Inferior parietal cortex (tissue), 1 donor: ENCODE results near the gene CEP162.
"Not testable (repeated sequence)": the region's sequence is repeated elsewhere in the genome, so short reads cannot be mapped to it uniquely, and the experiment has no call there.

ENCODE experiments used
- DNase-seq: peaks from one replicate; pipeline ENCODE4 v3.0.0-alpha.2; 2016; ENCODE audit errors: extremely low spot score

Gene CEP162

DNA sequence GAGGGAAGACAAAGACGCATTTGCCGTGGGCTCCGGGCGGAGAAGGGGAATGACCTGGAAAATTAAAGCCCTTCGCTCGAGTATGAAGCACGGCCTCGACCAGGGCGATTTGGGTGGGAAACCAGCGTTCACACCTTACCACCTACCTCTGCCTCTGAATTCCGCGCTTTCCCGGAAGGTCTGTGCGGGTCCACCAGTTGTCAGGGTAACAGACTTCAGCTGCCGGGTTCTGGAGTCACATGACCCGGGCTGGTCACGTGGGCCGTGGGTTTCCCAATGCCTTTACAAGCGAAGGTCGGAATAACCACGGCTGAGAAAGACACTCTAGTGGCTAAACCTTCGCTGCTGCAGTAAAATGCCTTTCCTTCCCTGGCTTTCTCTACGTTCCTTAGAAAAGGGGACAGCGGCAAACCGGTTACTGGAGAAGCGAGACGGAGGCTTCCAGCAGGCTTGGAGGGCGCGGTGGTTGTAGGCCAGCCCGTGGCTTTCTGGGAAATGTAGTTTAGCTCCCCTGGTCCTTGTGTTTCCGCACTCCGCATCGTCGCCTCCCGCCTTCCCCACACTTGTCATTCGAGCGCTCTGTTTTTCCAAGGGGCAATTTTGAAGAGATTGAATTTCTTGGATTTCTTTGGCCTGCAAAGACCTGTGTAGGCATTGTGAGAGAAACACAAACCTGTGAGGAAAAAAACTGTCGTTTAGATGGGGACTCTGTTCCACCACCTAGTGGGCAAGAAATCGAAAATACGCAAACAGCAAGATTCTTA lies at the start of gene CEP162:
Gene CEP162 (minus strand): TSS at position 210 of the 764 bp plus-strand sequence. CDS start 1,250 bp downstream, outside the sequence.
- peak; percentile 97 for DNase-seq

DNA sequence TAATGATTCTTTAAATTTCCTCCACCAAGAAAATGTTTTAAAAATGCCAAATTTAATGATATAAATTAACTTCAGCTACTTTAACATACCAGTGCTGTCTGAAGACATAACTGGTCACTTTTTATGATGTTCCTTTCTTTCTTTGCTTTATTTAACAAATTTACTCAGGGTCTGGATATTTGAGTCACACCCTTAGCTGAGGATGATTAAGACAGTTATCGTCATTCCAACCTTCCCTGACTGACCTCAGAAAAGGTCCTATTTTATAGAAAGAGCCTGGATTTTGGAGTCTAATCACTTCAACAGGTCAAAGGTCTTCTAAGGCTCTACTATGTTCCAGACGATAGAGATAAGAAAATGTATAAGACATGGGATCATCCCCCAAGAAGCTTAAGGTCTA lies 47.4 kb upstream of the CEP162 start:
- DNase-seq: no peak

- DNase-seq: peak; percentile 22
These were observed 45.8 kb upstream of the CEP162 start for GRCh38 chr6:84273048-84273809.

DNA sequence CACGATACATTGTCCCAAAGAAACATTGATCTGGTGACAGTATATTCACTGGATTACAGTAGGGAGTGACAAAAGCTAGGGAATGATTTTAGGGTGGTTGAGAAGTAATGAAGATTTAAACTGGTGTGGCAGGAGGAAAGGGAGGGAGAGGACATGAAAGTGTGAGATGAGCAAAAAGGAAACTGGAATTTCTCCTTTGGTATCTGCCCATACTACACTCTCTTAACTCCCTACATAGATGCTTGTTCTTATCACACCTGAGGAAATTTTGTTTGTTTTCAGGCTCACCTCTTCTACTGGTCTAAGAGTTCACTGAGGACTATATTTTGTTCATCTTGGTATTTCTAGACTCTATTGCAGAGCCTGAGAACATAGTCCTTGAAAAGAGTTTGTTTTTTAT lies 44.9 kb upstream of the CEP162 start:
- DNase-seq: no peak

GRCh38 chr6:84271061-84271716 lies 43.7 kb upstream of the CEP162 start:
- no peak for DNase-seq

DNA sequence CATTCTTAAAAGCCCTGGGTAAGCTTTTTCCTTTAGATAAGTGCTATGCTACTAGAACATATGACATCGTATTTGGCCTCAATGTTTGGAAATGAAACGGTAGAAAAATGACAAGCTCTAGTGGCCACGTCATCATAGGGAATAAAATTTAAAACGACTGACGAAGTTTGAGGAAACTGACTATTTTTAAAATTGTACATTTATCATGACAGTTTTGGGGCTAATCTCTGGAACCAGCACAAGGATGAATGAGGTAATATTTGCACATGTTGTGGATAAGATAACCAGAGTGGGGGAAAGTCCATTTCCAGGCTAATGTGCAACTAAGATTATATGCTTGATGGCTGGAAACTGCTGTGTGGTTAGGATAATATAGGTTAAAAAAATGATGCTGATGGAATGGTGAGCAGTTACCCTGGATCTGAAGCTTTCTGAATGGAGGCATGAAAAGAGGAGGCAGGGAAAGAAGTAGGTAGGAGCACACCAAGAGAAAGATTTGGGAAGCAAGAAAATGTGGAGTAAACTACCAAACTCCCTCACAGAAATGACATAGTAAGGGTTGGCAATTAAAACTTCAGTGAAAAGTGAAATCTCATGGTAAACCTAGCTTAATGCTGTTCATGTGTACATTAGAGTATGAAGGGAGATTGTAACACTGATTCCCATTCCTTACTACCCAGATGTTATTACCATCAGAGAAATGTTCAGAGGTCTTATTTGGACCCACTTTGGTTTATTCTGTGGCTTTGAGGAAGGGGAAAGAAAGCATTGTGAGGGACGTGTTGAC lies 42.7 kb upstream of the CEP162 start:
- peak; percentile 21 for DNase-seq

- no peak for DNase-seq
These were observed 41.3 kb upstream of the CEP162 start for GRCh38 chr6:84268781-84269180.

GRCh38 chr6:84263557-84263956 lies 36.1 kb upstream of the CEP162 start:
- DNase-seq: no peak

DNA sequence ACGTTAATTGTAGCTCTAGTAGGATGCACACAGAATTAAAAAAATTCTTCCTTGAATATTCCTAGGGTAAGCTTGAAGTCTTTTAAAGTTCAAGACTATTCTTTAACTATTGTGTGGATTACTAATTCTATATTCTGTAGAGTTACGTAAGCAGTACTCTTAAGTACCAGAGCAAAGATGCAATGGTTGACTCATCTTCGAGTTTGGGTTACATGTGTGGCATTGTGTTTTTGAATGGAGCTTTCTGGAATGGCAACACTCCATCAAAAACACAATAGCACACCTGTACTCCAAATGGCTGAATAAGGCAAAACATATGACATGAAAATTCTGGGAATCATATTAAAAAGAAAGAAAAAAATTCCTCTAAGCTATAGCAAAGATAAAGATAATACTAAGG lies 33.5 kb upstream of the CEP162 start:
- DNase-seq: no peak

DNA sequence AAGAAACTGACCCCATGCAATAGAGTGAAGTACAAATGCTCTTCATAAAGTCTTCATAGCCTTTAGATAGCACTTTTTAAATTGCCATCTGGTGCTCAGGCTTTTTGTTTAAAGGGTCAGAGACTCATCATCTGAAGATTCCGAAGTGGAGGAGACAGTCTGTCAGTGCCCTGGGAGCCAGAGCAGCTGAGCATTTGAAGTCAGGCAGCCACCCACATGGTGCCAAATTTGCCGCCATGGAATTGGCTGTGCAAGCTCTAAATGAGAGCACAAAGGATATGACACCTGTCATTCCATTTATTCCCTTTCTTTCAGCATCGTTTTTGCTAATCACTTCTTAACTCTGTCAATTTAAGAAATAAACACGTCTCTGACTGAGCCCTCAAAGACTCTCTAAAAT lies 32.8 kb upstream of the CEP162 start:
- DNase-seq: no peak

GRCh38 chr6:84258866-84259265 lies 31.4 kb upstream of the CEP162 start:
- DNase-seq: no peak

- DNase-seq: no peak
These were observed 30.8 kb upstream of the CEP162 start for GRCh38 chr6:84258268-84258667.

- DNase-seq: no peak
These were observed 28.2 kb upstream of the CEP162 start for GRCh38 chr6:84255641-84256040.

GRCh38 chr6:84253380-84253779 lies 25.9 kb upstream of the CEP162 start:
- DNase-seq: no peak

GRCh38 chr6:84251891-84252539 lies 24.6 kb upstream of the CEP162 start:
- DNase-seq: no peak

- no peak for DNase-seq
These were observed 22.3 kb upstream of the CEP162 start for GRCh38 chr6:84249724-84250123.

GRCh38 chr6:84244416-84245081 lies 17.1 kb upstream of the CEP162 start:
- not testable (repeated sequence) for DNase-seq

DNA sequence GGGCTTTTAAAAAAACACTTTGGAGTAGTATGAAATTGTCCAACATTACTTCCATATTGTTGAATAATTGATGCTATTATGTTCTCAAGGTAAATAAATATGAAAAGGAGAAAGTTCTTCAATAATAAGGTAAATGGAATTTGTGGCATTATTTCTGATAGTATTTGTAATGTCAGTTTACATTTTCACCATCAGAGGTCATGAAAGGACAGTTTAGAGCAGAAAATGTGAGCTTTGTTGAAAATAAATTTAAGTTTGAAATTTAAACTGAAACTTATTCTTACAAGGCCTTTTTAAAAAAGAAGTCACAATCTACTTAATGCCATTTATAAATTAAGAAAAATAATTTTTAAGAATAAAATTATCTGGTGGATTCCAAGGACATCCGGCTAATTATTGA lies 15.8 kb upstream of the CEP162 start:
- DNase-seq: no peak

- DNase-seq: no peak
These were observed 14.8 kb upstream of the CEP162 start for GRCh38 chr6:84242265-84242664.

GRCh38 chr6:84228198-84228543 lies 728 bp upstream of the CEP162 start:
- DNase-seq: no peak

DNA sequence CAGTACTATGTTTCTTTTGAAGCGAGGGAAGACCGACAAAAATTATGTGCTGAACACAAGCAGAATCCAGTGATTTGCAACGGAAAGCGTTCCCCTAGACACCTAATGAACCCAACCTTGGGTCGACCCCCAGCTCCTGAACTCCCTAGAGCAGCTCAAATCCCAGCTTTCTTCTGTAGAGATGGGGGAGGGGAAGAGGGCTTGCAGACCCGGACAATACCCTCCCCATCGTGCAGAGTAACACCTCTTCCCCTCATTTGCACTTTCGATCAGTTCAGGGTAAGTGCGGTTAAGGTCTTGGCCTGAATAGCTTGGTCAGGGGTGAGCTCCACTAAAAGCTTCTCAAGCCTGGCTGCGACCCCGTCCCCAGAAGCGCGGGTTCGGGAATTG lies 404 bp downstream of the CEP162 start:
- DNase-seq: no peak
